Breast epithelium (tissue), 3 donors: Measurements from ENCODE around the gene EPHB2.

ENCODE experiments used
- POLR2A ChIP-seq: fragments of 450-650 bp; IDR thresholded peaks from one replicate; pipeline ENCODE4 v1.6.1; 2016; ENCODE audit warnings: antibody characterized with exemption, mild to moderate bottlenecking, moderate library complexity
- POLR2AphosphoS5 ChIP-seq, 3 donors: sonication (generic); formaldehyde crosslinking; IDR thresholded peaks; one replicate each; pipeline ENCODE4 v1.6.1; 2017; ENCODE audit warnings: antibody characterized with exemption in 3 of 3
- TF ChIP-seq, protein P1 (sequence below), 3 donors: fragments of 450-650 bp; IDR thresholded peaks; one replicate each; pipeline ENCODE4 v1.5.1; 2016 to 2017; ENCODE audit warnings: antibody characterized with exemption in 3 of 3, mild to moderate bottlenecking in 3 of 3, moderate library complexity in 3 of 3

GRCh38 chr1:22895357-22895756 is 184.7 kb downstream of the EPHB2 start:
- TF ChIP-seq, protein P1, sequence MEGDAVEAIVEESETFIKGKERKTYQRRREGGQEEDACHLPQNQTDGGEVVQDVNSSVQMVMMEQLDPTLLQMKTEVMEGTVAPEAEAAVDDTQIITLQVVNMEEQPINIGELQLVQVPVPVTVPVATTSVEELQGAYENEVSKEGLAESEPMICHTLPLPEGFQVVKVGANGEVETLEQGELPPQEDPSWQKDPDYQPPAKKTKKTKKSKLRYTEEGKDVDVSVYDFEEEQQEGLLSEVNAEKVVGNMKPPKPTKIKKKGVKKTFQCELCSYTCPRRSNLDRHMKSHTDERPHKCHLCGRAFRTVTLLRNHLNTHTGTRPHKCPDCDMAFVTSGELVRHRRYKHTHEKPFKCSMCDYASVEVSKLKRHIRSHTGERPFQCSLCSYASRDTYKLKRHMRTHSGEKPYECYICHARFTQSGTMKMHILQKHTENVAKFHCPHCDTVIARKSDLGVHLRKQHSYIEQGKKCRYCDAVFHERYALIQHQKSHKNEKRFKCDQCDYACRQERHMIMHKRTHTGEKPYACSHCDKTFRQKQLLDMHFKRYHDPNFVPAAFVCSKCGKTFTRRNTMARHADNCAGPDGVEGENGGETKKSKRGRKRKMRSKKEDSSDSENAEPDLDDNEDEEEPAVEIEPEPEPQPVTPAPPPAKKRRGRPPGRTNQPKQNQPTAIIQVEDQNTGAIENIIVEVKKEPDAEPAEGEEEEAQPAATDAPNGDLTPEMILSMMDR (IDR thresholded peaks at IDR 0.05): no peak
- TF ChIP-seq POLR2A (no peak), POLR2AphosphoS5 (IDR thresholded peaks at IDR 0.05) (no peak)
